ENCODE measurements around the gene RNF112.

The RNF112 gene

DNA sequence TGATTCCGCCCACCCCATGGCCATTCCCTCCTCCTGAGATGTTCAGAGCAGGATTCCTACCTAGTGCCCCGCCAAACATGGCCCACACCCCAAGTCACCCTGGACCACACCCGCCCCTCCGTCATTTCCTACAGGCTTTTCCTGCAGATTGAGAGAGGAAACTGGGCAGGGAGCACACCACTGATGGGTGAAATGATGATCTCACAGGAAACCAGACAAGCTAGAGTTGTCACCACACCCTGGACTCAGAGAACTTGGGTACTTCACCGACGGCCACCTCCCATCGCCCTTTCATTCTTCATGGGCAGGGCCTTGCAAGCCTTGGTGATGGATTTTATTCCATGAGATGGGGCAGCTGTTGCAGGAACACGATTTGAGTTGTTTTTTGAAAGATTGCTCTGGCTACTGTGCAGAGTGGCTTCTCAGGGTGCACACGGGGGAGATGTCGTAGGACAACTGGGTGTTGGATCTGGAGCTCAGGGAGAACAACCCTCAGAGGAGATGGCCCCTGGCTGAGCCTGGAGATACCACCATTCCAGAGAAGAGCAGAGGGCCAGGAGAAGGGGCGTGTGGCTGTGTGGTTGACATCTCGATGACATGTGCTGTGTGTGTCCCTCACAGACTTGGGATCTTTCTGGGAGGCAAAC is 41.1 kb upstream of the RNF112 start:
- Histone ChIP-seq H3K27me3 (ENCODE audit: low read length) (no peaks in the 10 kb centered on the region), H3K9me2 (replicated peaks; ENCODE audit: insufficient read depth, low read length) (no peaks in the 10 kb centered on the region), H3F3A (ENCODE audit: insufficient read depth) (no peaks in the 10 kb centered on the region), H3K9me3 (ENCODE audit: insufficient read depth, low read length) (no peaks in the 10 kb centered on the region), H2AFZ (ENCODE audit: low read depth, low read length, severe bottlenecking) (no peak overlapping the region), H3K36me3 (ENCODE audit: low read length) (no peaks in the 10 kb centered on the region), H3K4me2 (ENCODE audit: low read depth, low read length, poor library complexity, severe bottlenecking) (no peak overlapping the region), H3K27ac (ENCODE audit: low read depth, low read length) (no peak overlapping the region), H3K79me2 (ENCODE audit: insufficient read depth, low read length) (no peaks in the 10 kb centered on the region), H3K9ac (ENCODE audit: low read length) (no peak overlapping the region), H3K4me3 (ENCODE audit: insufficient read depth, low read length, poor library complexity, severe bottlenecking) (no peak overlapping the region), H4K20me1 (ENCODE audit: low read depth, low read length) (no peaks in the 10 kb centered on the region; the same call in 1 of the 2 replicates)
- TF ChIP-seq EZH2phosphoT487 (conservative IDR thresholded peaks at IDR 0.05; ENCODE audit: low read length), result no peak
- TF ChIP-seq, protein P1, sequence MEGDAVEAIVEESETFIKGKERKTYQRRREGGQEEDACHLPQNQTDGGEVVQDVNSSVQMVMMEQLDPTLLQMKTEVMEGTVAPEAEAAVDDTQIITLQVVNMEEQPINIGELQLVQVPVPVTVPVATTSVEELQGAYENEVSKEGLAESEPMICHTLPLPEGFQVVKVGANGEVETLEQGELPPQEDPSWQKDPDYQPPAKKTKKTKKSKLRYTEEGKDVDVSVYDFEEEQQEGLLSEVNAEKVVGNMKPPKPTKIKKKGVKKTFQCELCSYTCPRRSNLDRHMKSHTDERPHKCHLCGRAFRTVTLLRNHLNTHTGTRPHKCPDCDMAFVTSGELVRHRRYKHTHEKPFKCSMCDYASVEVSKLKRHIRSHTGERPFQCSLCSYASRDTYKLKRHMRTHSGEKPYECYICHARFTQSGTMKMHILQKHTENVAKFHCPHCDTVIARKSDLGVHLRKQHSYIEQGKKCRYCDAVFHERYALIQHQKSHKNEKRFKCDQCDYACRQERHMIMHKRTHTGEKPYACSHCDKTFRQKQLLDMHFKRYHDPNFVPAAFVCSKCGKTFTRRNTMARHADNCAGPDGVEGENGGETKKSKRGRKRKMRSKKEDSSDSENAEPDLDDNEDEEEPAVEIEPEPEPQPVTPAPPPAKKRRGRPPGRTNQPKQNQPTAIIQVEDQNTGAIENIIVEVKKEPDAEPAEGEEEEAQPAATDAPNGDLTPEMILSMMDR (IDR thresholded peaks at IDR 0.05; ENCODE audit: insufficient read depth, low read length, poor library complexity, severe bottlenecking), result no peak

- no peaks in the 10 kb centered on the region for H3K27me3 ChIP-seq (ENCODE audit: low read length)
- no peaks in the 10 kb centered on the region for H3K9me2 ChIP-seq (replicated peaks; ENCODE audit: insufficient read depth, low read length)
- no peaks in the 10 kb centered on the region for H3K9me3 ChIP-seq (ENCODE audit: insufficient read depth, low read length)
- no peak for TF ChIP-seq EZH2phosphoT487 (conservative IDR thresholded peaks at IDR 0.05; ENCODE audit: low read length)
- TF ChIP-seq, protein P1 (IDR thresholded peaks at IDR 0.05; ENCODE audit: insufficient read depth, low read length, poor library complexity, severe bottlenecking), result no peak
- no peaks in the 10 kb centered on the region for H3F3A ChIP-seq (ENCODE audit: insufficient read depth)
- no peak overlapping the region for H3K9ac ChIP-seq (ENCODE audit: low read length)
- no peaks in the 10 kb centered on the region; the same call in 1 of the 2 replicates for H4K20me1 ChIP-seq (ENCODE audit: low read depth, low read length)
- no peak overlapping the region for H3K4me2 ChIP-seq (ENCODE audit: low read depth, low read length, poor library complexity, severe bottlenecking)
- H3K27ac ChIP-seq (ENCODE audit: low read depth, low read length), result no peak overlapping the region
- no peaks in the 10 kb centered on the region for H3K36me3 ChIP-seq (ENCODE audit: low read length)
- no peak overlapping the region for H2AFZ ChIP-seq (ENCODE audit: low read depth, low read length, severe bottlenecking)
- no peaks in the 10 kb centered on the region for H3K79me2 ChIP-seq (ENCODE audit: insufficient read depth, low read length)
- H3K4me3 ChIP-seq (ENCODE audit: insufficient read depth, low read length, poor library complexity, severe bottlenecking), result no peak overlapping the region
Measured at GRCh38 chr17:19370493-19370960, 40.5 kb upstream of the RNF112 start.

DNA sequence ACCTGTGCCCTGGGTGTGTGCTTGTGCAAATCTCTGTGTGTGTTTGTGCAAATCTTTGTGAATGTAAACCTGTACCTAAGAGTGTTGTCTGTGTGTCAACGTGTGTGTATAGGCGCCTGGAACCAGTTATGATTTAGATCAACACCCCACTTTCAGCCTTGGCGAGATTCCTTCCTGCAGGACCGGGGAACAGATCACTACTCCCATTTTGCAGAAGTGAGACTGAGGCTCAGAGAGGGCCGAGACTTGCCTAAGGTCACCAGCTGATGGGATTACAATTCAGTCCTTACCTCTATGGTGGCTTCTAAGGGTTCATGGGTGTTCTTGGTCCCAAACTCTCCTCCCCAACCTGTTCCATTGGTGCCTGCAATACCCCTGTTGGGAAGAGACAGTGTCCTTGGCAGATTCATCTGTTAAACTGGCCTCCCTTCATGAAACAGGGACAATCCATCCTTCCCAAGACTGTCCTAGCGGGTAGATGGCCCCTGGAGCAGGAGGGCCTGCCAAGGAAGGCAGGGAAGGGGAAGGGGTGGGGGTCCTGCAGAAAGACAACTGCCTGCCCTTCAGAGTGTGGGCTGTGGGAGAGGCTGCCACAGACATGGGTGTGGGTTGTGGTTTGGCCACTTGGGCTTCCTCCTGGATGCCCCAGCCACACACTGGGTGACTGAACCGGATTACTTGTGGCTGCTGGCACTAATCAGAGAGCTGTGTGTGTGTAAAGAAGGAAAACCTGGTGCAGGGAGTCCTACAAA is 39.6 kb upstream of the RNF112 start:
- Histone ChIP-seq H3K9me3 (ENCODE audit: insufficient read depth, low read length) (no peaks in the 10 kb centered on the region), H3F3A (ENCODE audit: insufficient read depth) (no peaks in the 10 kb centered on the region), H3K36me3 (ENCODE audit: low read length) (no peaks in the 10 kb centered on the region), H3K9ac (ENCODE audit: low read length) (no peak overlapping the region), H3K27me3 (ENCODE audit: low read length) (no peaks in the 10 kb centered on the region), H3K79me2 (ENCODE audit: insufficient read depth, low read length) (no peaks in the 10 kb centered on the region), H3K27ac (ENCODE audit: low read depth, low read length) (no peak overlapping the region), H3K9me2 (replicated peaks; ENCODE audit: insufficient read depth, low read length) (no peaks in the 10 kb centered on the region), H4K20me1 (ENCODE audit: low read depth, low read length) (no peaks in the 10 kb centered on the region; the same call in 1 of the 2 replicates), H3K4me3 (ENCODE audit: insufficient read depth, low read length, poor library complexity, severe bottlenecking) (no peak overlapping the region), H2AFZ (ENCODE audit: low read depth, low read length, severe bottlenecking) (no peak overlapping the region), H3K4me2 (ENCODE audit: low read depth, low read length, poor library complexity, severe bottlenecking) (no peak overlapping the region)
- TF ChIP-seq, protein P1 (IDR thresholded peaks at IDR 0.05; ENCODE audit: insufficient read depth, low read length, poor library complexity, severe bottlenecking), result no peak
- TF ChIP-seq EZH2phosphoT487 (conservative IDR thresholded peaks at IDR 0.05; ENCODE audit: low read length), result no peak

All from SU-DHL-6 (cell line).